Esophagus muscularis mucosa (tissue), 4 donors: ENCODE data around the gene SELENOH. TPM values are rescaled to one million over a fixed set of nuclear protein-coding genes. Genes with fewer than 3 reads are reported as not detected.

Experiments used
- DNase-seq: peaks from one replicate; pipeline ENCODE4 v3.0.0-alpha.2; 2017; ENCODE audit errors: extremely low spot score
- H3K27ac ChIP-seq, 4 donors: fragments of 200-600 bp; sonication (generic); replicated peaks in 1 of 4; 1 replicate in 3 of 4; 2 replicates in 1 of 4; pipeline ENCODE4 v1.5.1; 2016 to 2019; ENCODE audit warnings: mild to moderate bottlenecking in 1 of 4
- H3K27me3 ChIP-seq, 4 donors: fragments of 200-600 bp; sonication (generic); one replicate each; pipeline versions ENCODE4 v1.5.1 to v1.6.0; 2016 to 2019
- H3K36me3 ChIP-seq, 4 donors: fragments of 200-600 bp; sonication (generic); one replicate each; pipeline ENCODE4 v1.5.1; 2016 to 2019
- H3K4me1 ChIP-seq, 4 donors: fragments of 200-600 bp; sonication (generic); one replicate each; pipeline ENCODE4 v1.5.1; 2016 to 2019
- H3K4me3 ChIP-seq, 4 donors: fragments of 200-600 bp; sonication (generic); 1 replicate in 2 of 4; 2 replicates in 2 of 4; pipeline ENCODE4 v1.5.1; 2016 to 2019; ENCODE audit warnings: mild to moderate bottlenecking in 4 of 4, moderate library complexity in 1 of 4
- H3K9me3 ChIP-seq, 4 donors: fragments of 200-600 bp; sonication (generic); 1 replicate in 3 of 4; 2 replicates in 1 of 4; pipeline ENCODE4 v1.5.1; 2016 to 2019
- EP300 ChIP-seq: sonication (generic); formaldehyde crosslinking; IDR thresholded peaks from one replicate; pipeline ENCODE4 v1.6.1; 2017; ENCODE audit warnings: antibody characterized with exemption
- POLR2A ChIP-seq: fragments of 450-650 bp; IDR thresholded peaks from one replicate; pipeline ENCODE4 v1.6.1; 2017; ENCODE audit warnings: antibody characterized with exemption, moderate library complexity, mild to moderate bottlenecking, low read depth
- POLR2AphosphoS5 ChIP-seq, 2 donors: sonication (generic); formaldehyde crosslinking; IDR thresholded peaks; one replicate each; pipeline ENCODE4 v1.6.1; 2017; ENCODE audit warnings: antibody characterized with exemption in 2 of 2
- WGBS: methylation state at CpG from one replicate; pipeline ENCODE4 v1.1.5; 2018; 5-methylcytosine and 5-hydroxymethylcytosine counted together
- intact Hi-C: fragments of 100-400 bp; cut with DNase I; formaldehyde crosslinking; loops from one replicate; pipeline ENCODE4 v1.15.1; 2023
- total RNA-seq, 4 donors: library from RNA; depleted of rRNA; stranded (reverse); fragments of >200 nt; gene quantifications; one replicate each; pipeline versions ENCODE4 v1.1.0 to v1.2.1, GENCODE V29; 2016
- TF ChIP-seq, protein P1 (sequence below), 3 experiments: fragments of 200-600 bp in 2 of 3; fragments of 450-650 bp in 1 of 3; sonication (generic) in 2 of 3; IDR thresholded peaks; one replicate each; pipeline ENCODE4 v1.5.1; 2017 to 2019; ENCODE audit warnings: antibody characterized with exemption in 3 of 3, mild to moderate bottlenecking in 2 of 3, moderate library complexity in 1 of 3

Gene SELENOH
- total RNA-seq, 4 donors from 2014 or later: 71.4 to 109 (median 82.6) TPM

GRCh38 chr11:57758174-57758573 lies 16.9 kb downstream of the SELENOH start:
- Histone ChIP-seq H3K27me3 (no peaks in the 10 kb centered on the region), H3K4me1 (peaks cover 0 to 5% (median under 1%) of the 10 kb centered on the region in 4 donors), H3K27ac (no peak overlapping the region), H3K4me3 (no peak overlapping the region), H3K36me3 (no peaks in the 10 kb centered on the region), H3K9me3 (no peaks in the 10 kb centered on the region)
- TF ChIP-seq, protein P1, sequence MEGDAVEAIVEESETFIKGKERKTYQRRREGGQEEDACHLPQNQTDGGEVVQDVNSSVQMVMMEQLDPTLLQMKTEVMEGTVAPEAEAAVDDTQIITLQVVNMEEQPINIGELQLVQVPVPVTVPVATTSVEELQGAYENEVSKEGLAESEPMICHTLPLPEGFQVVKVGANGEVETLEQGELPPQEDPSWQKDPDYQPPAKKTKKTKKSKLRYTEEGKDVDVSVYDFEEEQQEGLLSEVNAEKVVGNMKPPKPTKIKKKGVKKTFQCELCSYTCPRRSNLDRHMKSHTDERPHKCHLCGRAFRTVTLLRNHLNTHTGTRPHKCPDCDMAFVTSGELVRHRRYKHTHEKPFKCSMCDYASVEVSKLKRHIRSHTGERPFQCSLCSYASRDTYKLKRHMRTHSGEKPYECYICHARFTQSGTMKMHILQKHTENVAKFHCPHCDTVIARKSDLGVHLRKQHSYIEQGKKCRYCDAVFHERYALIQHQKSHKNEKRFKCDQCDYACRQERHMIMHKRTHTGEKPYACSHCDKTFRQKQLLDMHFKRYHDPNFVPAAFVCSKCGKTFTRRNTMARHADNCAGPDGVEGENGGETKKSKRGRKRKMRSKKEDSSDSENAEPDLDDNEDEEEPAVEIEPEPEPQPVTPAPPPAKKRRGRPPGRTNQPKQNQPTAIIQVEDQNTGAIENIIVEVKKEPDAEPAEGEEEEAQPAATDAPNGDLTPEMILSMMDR (IDR thresholded peaks at IDR 0.05): no peak
- WGBS: 89% methylated on average over 3 of the region's 3 CpGs
- no peak for DNase-seq
- intact Hi-C loops: no loop called here

- peak; percentile 89 to 95 for TF ChIP-seq POLR2AphosphoS5 (IDR thresholded peaks at IDR 0.05)
- no peak for TF ChIP-seq EP300
- whole genome bisulfite sequencing: 3% methylated on average over 13 of the region's 13 CpGs
- Histone ChIP-seq H3K4me1 (peaks cover 25 to 33% (median 32%) of the 10 kb centered on the region in 4 donors), H3K9me3 (no peaks in the 10 kb centered on the region), H3K4me3 (peak within 1 kb of the TSS; percentile 50 to 74 (median 72)), H3K27me3 (no peaks in the 10 kb centered on the region), H3K27ac (peak within 1 kb of the TSS; percentile 88 to 92 (median 92)), H3K36me3 (no peaks in the 10 kb centered on the region)
- intact Hi-C loops: loop anchor here (2.0 kb wide), 1 partner anchor 37 kb away; no protein-coding TSS in a partner anchor
- DNase-seq: peak; percentile 96
Observed at GRCh38 chr11:57761301-57762234, 20.3 kb downstream of the SELENOH start, which contains the start of gene CTNND1. Gene CTNND1 (plus strand): TSS chr11:57761802. CDS start chr11:57791479, 29,677 bp downstream.

DNA sequence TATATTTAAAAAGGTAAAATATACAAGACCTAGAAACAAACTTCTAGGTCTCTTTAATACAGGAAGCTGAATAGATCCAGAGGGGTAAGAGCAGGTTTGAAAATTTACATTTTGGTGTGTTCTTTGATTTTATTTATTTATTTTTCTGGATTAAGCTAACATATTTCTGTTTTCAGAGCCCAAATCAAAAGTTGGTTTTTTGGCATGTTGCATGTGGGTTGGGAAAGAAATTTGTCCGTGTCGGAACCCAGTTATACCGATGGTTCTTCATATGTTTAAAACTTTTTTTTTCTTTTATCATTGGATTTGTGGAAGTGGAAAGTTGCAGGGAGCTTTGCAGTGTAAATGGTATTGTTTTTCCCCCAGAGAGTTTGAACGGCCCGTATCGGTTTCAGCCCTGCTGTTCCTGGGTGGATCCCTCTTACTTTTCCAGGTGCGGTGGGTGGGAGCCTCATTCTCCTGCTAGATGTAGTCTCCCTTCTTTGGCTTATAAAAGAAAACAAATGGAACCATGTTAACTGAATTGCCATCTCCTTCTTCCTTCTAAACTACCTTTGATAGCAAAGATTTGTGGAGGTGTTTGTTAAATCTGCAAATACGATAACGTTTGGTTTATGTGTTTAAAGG lies 21.1 kb downstream of the SELENOH start:
- TF ChIP-seq, protein P1 (IDR thresholded peaks at IDR 0.05): no peak
- TF ChIP-seq POLR2A (no peak), POLR2AphosphoS5 (IDR thresholded peaks at IDR 0.05) (no peak)
- no peak for DNase-seq
- Histone ChIP-seq H3K27ac (peak overlapping the region; percentile 88 to 92 (median 92)), H3K4me3 (peak overlapping the region; percentile 50 to 74 (median 72)), H3K27me3 (no peaks in the 10 kb centered on the region), H3K9me3 (no peaks in the 10 kb centered on the region), H3K4me1 (peaks cover 25 to 41% (median 38%) of the 10 kb centered on the region in 4 donors), H3K36me3 (no peaks in the 10 kb centered on the region)
- intact Hi-C loops: loop anchor here (2.0 kb wide), 1 partner anchor 36 kb away; no protein-coding TSS in a partner anchor
- WGBS: under 1% methylated on average over 9 of the region's 9 CpGs

- peak overlapping the region; percentile 88 to 92 (median 92) for H3K27ac ChIP-seq
- no peaks in the 10 kb centered on the region for H3K36me3 ChIP-seq
- intact Hi-C loops: loop anchor here (2.0 kb wide), 1 partner anchor 35 kb away; no protein-coding TSS in a partner anchor
- 10% methylated on average over 1 of the region's 1 CpG for WGBS
- no peaks in the 10 kb centered on the region for H3K9me3 ChIP-seq
- no peak for DNase-seq
- no peaks in the 10 kb centered on the region for H3K27me3 ChIP-seq
- H3K4me3 ChIP-seq: peak overlapping the region; percentile 50 to 74 (median 72)
- peaks cover 31 to 51% (median 48%) of the 10 kb centered on the region in 4 donors for H3K4me1 ChIP-seq
- TF ChIP-seq EP300 (no peak), POLR2A (no peak), POLR2AphosphoS5 (IDR thresholded peaks at IDR 0.05) (peak in 1 of 2 donors; percentile 21)
- TF ChIP-seq, protein P1 (IDR thresholded peaks at IDR 0.05): peak; percentile 33 to 49 (median 37)
Observed at GRCh38 chr11:57763568-57763967, 22.3 kb downstream of the SELENOH start.

GRCh38 chr11:57764021-57764420 lies 22.7 kb downstream of the SELENOH start:
- peaks cover 36 to 56% (median 53%) of the 10 kb centered on the region in 4 donors for H3K4me1 ChIP-seq

More at GRCh38 chr11:57764021-57764420, 22.7 kb downstream of the SELENOH start:
- intact Hi-C loops: no loop called here
- Histone ChIP-seq H3K9me3 (no peaks in the 10 kb centered on the region), H3K27me3 (no peaks in the 10 kb centered on the region), H3K27ac (peak overlapping the region; percentile 88 to 92 (median 92)), H3K36me3 (no peaks in the 10 kb centered on the region), H3K4me3 (peak overlapping the region; percentile 50 to 74 (median 72))
- WGBS: 17% methylated on average over 4 of the region's 4 CpGs
- DNase-seq: no peak
- TF ChIP-seq EP300 (no peak), POLR2A (no peak), POLR2AphosphoS5 (IDR thresholded peaks at IDR 0.05) (no peak)
- TF ChIP-seq, protein P1 (IDR thresholded peaks at IDR 0.05): no peak
